HepG2 (cell line): Measurements from ENCODE around the gene LZTR1. TPM values are rescaled to one million over a fixed set of nuclear protein-coding genes. Genes with fewer than 3 reads are reported as not detected.
A peak's percentile ranks its signal among the peaks of the same experiment; 100 is the strongest.

ENCODE experiments used
- DR1 ChIP-seq: sonication (generic); formaldehyde crosslinking; IDR thresholded peaks from 2 replicates; pipeline ENCODE4 v1.8.0; 2021; ENCODE audit warnings: mild to moderate bottlenecking, missing genetic modification reagents, inconsistent platforms
- MLLT10 ChIP-seq: sonication (generic); formaldehyde crosslinking; IDR thresholded peaks from 2 replicates; pipeline ENCODE4 v1.4.0; 2020; ENCODE audit warnings: missing genetic modification reagents
- NR1H2 ChIP-seq: sonication (generic); formaldehyde crosslinking; IDR thresholded peaks from 2 replicates; pipeline ENCODE4 v1.8.1; 2022; ENCODE audit warnings: low read depth, missing genetic modification reagents, borderline replicate concordance
- RBM22 ChIP-seq: fragments of 200-400 bp; formaldehyde crosslinking; optimal IDR thresholded peaks from 2 replicates; pipeline ENCODE3; 2017; ENCODE audit warnings: mild to moderate bottlenecking, low read length, moderate library complexity
- TP53 ChIP-seq: sonication (generic); formaldehyde crosslinking; conservative IDR thresholded peaks from 2 replicates; pipeline ENCODE4 v1.4.0; 2020; ENCODE audit warnings: missing genetic modification reagents
- ZNF24 ChIP-seq: fragments of 450-650 bp; IDR thresholded peaks from 2 replicates; pipeline ENCODE4 v1.6.1; 2017; ENCODE audit warnings: antibody characterized with exemption, mild to moderate bottlenecking
- ZNF367 ChIP-seq: sonication (generic); formaldehyde crosslinking; IDR thresholded peaks from 2 replicates; pipeline ENCODE4 v1.4.0; 2020; ENCODE audit warnings: missing genetic modification reagents, borderline replicate concordance
- ZNF446 ChIP-seq: sonication (generic); formaldehyde crosslinking; IDR thresholded peaks from 2 replicates; pipeline ENCODE4 v1.5.0; 2020; ENCODE audit warnings: mild to moderate bottlenecking, missing genetic modification reagents
- polyA plus RNA-seq, 8 experiments: library from polyadenylated mRNA; depleted of rRNA in 3 of 8; stranded (reverse) in 7 of 8; unstranded in 1 of 8; fragments of >200 nt; fragmentation: Illumina TruSeq in 4 of 8; extraction: Trizol in 4 of 8; gene quantifications; 2 replicates each; pipeline versions ENCODE4 v1.2.1 to v1.2.3, GENCODE V29; 2011 to 2016; ENCODE audit warnings: low read depth in 4 of 8, missing spikeins in 1 of 8, mixed read lengths in 1 of 8; ENCODE audit not compliant: insufficient read depth in 1 of 8
- total RNA-seq, 5 experiments: library from RNA; depleted of rRNA; stranded (reverse); fragments of >200 nt; fragmentation: Illumina TruSeq; extraction: Trizol; gene quantifications; 2 replicates each; pipeline ENCODE4 v1.2.3, GENCODE V29; 2016; ENCODE audit warnings: low read depth in 1 of 5
- TF ChIP-seq, protein P1 (sequence below): sonication (generic); formaldehyde crosslinking; IDR thresholded peaks from 2 replicates; pipeline ENCODE4 v1.4.0; 2020; ENCODE audit warnings: missing genetic modification reagents
- TF ChIP-seq, protein P2 (sequence below): IDR thresholded peaks from 2 replicates; pipeline ENCODE4 v1.4.0; 2020; ENCODE audit warnings: mild to moderate bottlenecking, missing genetic modification reagents
- TF ChIP-seq, protein P3 (sequence below): IDR thresholded peaks from 2 replicates; pipeline ENCODE4 v1.6.1; 2018; ENCODE audit warnings: missing genetic modification reagents, mild to moderate bottlenecking, missing compliant biosample characterization
- TF ChIP-seq, protein P4 (sequence below): sonication (generic); formaldehyde crosslinking; IDR thresholded peaks from 2 replicates; pipeline ENCODE4 v1.4.0; 2020; ENCODE audit warnings: missing genetic modification reagents
- TF ChIP-seq, protein P5 (sequence below): sonication (generic); formaldehyde crosslinking; IDR thresholded peaks from 2 replicates; pipeline ENCODE4 v1.8.0; 2022; ENCODE audit warnings: mild to moderate bottlenecking, missing genetic modification reagents; ENCODE audit not compliant: insufficient replicate concordance
- TF ChIP-seq, protein P6 (sequence below): IDR thresholded peaks from 2 replicates; pipeline ENCODE4 v1.6.1; 2016; ENCODE audit warnings: mild to moderate bottlenecking, missing biosample characterization, missing genetic modification reagents

LZTR1 gene
- total and polyA plus RNA-seq, 2 of the 13 experiments (the other 11 are each of a cell fraction or from before 2014, with no cell fraction given): 21.8 to 22.4 TPM

DNA sequence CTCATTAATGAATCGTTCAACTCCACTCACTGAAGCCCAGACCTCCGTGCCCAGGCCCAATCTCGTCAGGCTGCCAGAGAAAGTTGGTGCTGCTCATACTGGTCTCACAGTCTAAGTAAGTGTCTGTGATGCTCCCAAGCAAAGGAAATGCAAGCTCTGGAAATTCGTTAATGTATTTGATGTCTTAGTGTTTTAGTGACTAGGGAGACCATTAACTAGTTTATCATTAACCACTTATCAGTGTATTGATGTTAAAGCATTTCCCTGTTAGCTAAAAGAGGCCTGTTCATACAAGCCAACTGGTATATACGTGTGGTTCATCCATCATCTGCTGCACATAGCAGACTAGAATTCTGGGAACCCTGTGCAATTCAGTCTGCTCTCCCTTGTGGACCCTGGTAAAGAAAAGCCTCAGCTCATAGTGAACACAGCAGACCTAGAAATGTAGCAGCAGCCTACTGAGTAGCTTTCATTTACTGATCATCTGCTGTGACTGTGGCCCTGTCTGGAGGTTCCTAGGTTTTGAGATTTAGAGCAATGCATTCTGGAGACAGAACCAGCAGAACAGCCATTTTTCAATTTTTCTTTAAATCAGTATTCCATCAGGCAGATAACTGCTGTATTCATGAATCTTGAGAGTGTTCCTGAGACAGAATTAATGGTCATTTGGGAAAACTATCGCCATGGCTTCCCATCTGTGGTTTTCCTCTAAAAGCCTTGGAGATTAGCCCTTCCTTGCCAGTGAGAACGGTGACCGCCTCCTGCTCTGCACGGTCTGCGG, 30.8 kb upstream of the LZTR1 start (continued):
- no peak for TF ChIP-seq MLLT10
- TF ChIP-seq, protein P1, sequence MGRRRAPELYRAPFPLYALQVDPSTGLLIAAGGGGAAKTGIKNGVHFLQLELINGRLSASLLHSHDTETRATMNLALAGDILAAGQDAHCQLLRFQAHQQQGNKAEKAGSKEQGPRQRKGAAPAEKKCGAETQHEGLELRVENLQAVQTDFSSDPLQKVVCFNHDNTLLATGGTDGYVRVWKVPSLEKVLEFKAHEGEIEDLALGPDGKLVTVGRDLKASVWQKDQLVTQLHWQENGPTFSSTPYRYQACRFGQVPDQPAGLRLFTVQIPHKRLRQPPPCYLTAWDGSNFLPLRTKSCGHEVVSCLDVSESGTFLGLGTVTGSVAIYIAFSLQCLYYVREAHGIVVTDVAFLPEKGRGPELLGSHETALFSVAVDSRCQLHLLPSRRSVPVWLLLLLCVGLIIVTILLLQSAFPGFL (CRISPR knock-in tag): no peak
- TF ChIP-seq NR1H2 (CRISPR knock-in tag): no peak
- TF ChIP-seq ZNF446 (CRISPR knock-in tag): no peak
- no peak for TF ChIP-seq RBM22
- no peak; the same call in 1 of the 2 replicates for TF ChIP-seq TP53 (CRISPR knock-in tag)
- TF ChIP-seq, protein P2, sequence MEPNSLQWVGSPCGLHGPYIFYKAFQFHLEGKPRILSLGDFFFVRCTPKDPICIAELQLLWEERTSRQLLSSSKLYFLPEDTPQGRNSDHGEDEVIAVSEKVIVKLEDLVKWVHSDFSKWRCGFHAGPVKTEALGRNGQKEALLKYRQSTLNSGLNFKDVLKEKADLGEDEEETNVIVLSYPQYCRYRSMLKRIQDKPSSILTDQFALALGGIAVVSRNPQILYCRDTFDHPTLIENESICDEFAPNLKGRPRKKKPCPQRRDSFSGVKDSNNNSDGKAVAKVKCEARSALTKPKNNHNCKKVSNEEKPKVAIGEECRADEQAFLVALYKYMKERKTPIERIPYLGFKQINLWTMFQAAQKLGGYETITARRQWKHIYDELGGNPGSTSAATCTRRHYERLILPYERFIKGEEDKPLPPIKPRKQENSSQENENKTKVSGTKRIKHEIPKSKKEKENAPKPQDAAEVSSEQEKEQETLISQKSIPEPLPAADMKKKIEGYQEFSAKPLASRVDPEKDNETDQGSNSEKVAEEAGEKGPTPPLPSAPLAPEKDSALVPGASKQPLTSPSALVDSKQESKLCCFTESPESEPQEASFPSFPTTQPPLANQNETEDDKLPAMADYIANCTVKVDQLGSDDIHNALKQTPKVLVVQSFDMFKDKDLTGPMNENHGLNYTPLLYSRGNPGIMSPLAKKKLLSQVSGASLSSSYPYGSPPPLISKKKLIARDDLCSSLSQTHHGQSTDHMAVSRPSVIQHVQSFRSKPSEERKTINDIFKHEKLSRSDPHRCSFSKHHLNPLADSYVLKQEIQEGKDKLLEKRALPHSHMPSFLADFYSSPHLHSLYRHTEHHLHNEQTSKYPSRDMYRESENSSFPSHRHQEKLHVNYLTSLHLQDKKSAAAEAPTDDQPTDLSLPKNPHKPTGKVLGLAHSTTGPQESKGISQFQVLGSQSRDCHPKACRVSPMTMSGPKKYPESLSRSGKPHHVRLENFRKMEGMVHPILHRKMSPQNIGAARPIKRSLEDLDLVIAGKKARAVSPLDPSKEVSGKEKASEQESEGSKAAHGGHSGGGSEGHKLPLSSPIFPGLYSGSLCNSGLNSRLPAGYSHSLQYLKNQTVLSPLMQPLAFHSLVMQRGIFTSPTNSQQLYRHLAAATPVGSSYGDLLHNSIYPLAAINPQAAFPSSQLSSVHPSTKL (CRISPR knock-in tag): peak; percentile 38; the same call in 1 of the 2 replicates
- TF ChIP-seq, protein P3, sequence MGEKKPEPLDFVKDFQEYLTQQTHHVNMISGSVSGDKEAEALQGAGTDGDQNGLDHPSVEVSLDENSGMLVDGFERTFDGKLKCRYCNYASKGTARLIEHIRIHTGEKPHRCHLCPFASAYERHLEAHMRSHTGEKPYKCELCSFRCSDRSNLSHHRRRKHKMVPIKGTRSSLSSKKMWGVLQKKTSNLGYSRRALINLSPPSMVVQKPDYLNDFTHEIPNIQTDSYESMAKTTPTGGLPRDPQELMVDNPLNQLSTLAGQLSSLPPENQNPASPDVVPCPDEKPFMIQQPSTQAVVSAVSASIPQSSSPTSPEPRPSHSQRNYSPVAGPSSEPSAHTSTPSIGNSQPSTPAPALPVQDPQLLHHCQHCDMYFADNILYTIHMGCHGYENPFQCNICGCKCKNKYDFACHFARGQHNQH: no peak
- TF ChIP-seq, protein P4, sequence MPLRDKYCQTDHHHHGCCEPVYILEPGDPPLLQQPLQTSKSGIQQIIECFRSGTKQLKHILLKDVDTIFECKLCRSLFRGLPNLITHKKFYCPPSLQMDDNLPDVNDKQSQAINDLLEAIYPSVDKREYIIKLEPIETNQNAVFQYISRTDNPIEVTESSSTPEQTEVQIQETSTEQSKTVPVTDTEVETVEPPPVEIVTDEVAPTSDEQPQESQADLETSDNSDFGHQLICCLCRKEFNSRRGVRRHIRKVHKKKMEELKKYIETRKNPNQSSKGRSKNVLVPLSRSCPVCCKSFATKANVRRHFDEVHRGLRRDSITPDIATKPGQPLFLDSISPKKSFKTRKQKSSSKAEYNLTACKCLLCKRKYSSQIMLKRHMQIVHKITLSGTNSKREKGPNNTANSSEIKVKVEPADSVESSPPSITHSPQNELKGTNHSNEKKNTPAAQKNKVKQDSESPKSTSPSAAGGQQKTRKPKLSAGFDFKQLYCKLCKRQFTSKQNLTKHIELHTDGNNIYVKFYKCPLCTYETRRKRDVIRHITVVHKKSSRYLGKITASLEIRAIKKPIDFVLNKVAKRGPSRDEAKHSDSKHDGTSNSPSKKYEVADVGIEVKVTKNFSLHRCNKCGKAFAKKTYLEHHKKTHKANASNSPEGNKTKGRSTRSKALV (CRISPR knock-in tag): peak; percentile 12; the same call in 1 of the 2 replicates
- TF ChIP-seq DR1 (CRISPR knock-in tag): no peak
- TF ChIP-seq ZNF24: no peak
- TF ChIP-seq, protein P5, sequence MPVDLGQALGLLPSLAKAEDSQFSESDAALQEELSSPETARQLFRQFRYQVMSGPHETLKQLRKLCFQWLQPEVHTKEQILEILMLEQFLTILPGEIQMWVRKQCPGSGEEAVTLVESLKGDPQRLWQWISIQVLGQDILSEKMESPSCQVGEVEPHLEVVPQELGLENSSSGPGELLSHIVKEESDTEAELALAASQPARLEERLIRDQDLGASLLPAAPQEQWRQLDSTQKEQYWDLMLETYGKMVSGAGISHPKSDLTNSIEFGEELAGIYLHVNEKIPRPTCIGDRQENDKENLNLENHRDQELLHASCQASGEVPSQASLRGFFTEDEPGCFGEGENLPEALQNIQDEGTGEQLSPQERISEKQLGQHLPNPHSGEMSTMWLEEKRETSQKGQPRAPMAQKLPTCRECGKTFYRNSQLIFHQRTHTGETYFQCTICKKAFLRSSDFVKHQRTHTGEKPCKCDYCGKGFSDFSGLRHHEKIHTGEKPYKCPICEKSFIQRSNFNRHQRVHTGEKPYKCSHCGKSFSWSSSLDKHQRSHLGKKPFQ (CRISPR knock-in tag): no peak
- TF ChIP-seq, protein P6, sequence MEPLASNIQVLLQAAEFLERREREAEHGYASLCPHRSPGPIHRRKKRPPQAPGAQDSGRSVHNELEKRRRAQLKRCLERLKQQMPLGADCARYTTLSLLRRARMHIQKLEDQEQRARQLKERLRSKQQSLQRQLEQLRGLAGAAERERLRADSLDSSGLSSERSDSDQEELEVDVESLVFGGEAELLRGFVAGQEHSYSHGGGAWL (CRISPR knock-in tag): no peak
- TF ChIP-seq ZNF367 (CRISPR knock-in tag): no peak
